ENCODE measurements around the gene CCSER2.
A peak's percentile ranks its signal among the peaks of the same experiment; 100 is the strongest.
"Not testable (repeated sequence)": the region's sequence is repeated elsewhere in the genome, so short reads cannot be mapped to it uniquely, and the experiment has no call there.

Gene CCSER2

GRCh38 chr10:84424731-84425167, 96.4 kb downstream of the CCSER2 start:
- H3K27me3 ChIP-seq (ENCODE audit: control insufficient read depth in 1 of 2, insufficient read depth in 2 of 2, low read length in 2 of 2), result no peaks in the 10 kb centered on the region
- no peaks in the 10 kb centered on the region for H3K36me3 ChIP-seq (ENCODE audit: insufficient read depth, low read length)
- peak overlapping the region; percentile 68 for H3K9ac ChIP-seq (ENCODE audit: low read length)
- H3K9me3 ChIP-seq (ENCODE audit: low read length), result no peaks in the 10 kb centered on the region
- H3K27ac ChIP-seq (ENCODE audit: low read depth, low read length), result peak overlapping the region; percentile 73
- H3K4me3 ChIP-seq (ENCODE audit: low read depth in 1 of 2, low read length in 2 of 2), result peak overlapping the region in 1 of 2 donors; percentile 46
- H3K4me1 ChIP-seq (ENCODE audit: insufficient read depth, low read length), result peaks cover 22% of the 10 kb centered on the region

- H3K36me3 ChIP-seq (ENCODE audit: insufficient read depth, low read length), result no peaks in the 10 kb centered on the region
- no peak overlapping the region for H3K9ac ChIP-seq (ENCODE audit: low read length)
- H3K27me3 ChIP-seq (ENCODE audit: control insufficient read depth in 1 of 2, insufficient read depth in 2 of 2, low read length in 2 of 2), result no peaks in the 10 kb centered on the region
- H3K9me3 ChIP-seq (ENCODE audit: low read length), result no peaks in the 10 kb centered on the region
- no peak overlapping the region for H3K4me3 ChIP-seq (ENCODE audit: low read depth in 1 of 2, low read length in 2 of 2)
- H3K4me1 ChIP-seq (ENCODE audit: insufficient read depth, low read length), result peaks cover 26% of the 10 kb centered on the region
- H3K27ac ChIP-seq (ENCODE audit: low read depth, low read length), result no peak overlapping the region
Measured at GRCh38 chr10:84427903-84428650, 99.7 kb downstream of the CCSER2 start.

- no peak overlapping the region for H3K27ac ChIP-seq (ENCODE audit: low read depth, low read length)
- no peaks in the 10 kb centered on the region for H3K9me3 ChIP-seq (ENCODE audit: low read length)
- no peak overlapping the region for H3K9ac ChIP-seq (ENCODE audit: low read length)
- H3K4me1 ChIP-seq (ENCODE audit: insufficient read depth, low read length), result peaks cover 23% of the 10 kb centered on the region
- no peaks in the 10 kb centered on the region for H3K36me3 ChIP-seq (ENCODE audit: insufficient read depth, low read length)
- no peaks in the 10 kb centered on the region for H3K27me3 ChIP-seq (ENCODE audit: control insufficient read depth in 1 of 2, insufficient read depth in 2 of 2, low read length in 2 of 2)
- no peak overlapping the region for H3K4me3 ChIP-seq (ENCODE audit: low read depth in 1 of 2, low read length in 2 of 2)
Measured at GRCh38 chr10:84428711-84429110, 100.3 kb downstream of the CCSER2 start.

GRCh38 chr10:84429926-84430520, 101.6 kb downstream of the CCSER2 start:
- no peak overlapping the region for H3K27ac ChIP-seq (ENCODE audit: low read depth, low read length)
- no peak overlapping the region for H3K4me3 ChIP-seq (ENCODE audit: low read depth in 1 of 2, low read length in 2 of 2)
- H3K4me1 ChIP-seq (ENCODE audit: insufficient read depth, low read length), result peaks cover 15% of the 10 kb centered on the region
- no peak overlapping the region for H3K9ac ChIP-seq (ENCODE audit: low read length)
- H3K27me3 ChIP-seq (ENCODE audit: control insufficient read depth in 1 of 2, insufficient read depth in 2 of 2, low read length in 2 of 2), result no peaks in the 10 kb centered on the region
- H3K36me3 ChIP-seq (ENCODE audit: insufficient read depth, low read length), result no peaks in the 10 kb centered on the region
- H3K9me3 ChIP-seq (ENCODE audit: low read length), result no peaks in the 10 kb centered on the region

- no peak overlapping the region for H3K27ac ChIP-seq (ENCODE audit: low read depth, low read length)
- H3K9me3 ChIP-seq (ENCODE audit: low read length), result no peaks in the 10 kb centered on the region
- H3K4me3 ChIP-seq (ENCODE audit: low read depth in 1 of 2, low read length in 2 of 2), result no peak overlapping the region
- no peak overlapping the region for H3K9ac ChIP-seq (ENCODE audit: low read length)
- H3K4me1 ChIP-seq (ENCODE audit: insufficient read depth, low read length), result peaks cover 9% of the 10 kb centered on the region
- H3K27me3 ChIP-seq (ENCODE audit: control insufficient read depth in 1 of 2, insufficient read depth in 2 of 2, low read length in 2 of 2), result no peaks in the 10 kb centered on the region
- no peaks in the 10 kb centered on the region for H3K36me3 ChIP-seq (ENCODE audit: insufficient read depth, low read length)
Measured at GRCh38 chr10:84432891-84433290, 104.5 kb downstream of the CCSER2 start.

GRCh38 chr10:84440781-84441180, 112.4 kb downstream of the CCSER2 start:
- Histone ChIP-seq H3K4me1 (ENCODE audit: insufficient read depth, low read length) (no peaks in the 10 kb centered on the region), H3K36me3 (ENCODE audit: insufficient read depth, low read length) (peaks cover 7% of the 10 kb centered on the region), H3K4me3 (ENCODE audit: low read depth in 1 of 2, low read length in 2 of 2) (no peak overlapping the region), H3K27me3 (ENCODE audit: control insufficient read depth in 1 of 2, insufficient read depth in 2 of 2, low read length in 2 of 2) (no peaks in the 10 kb centered on the region), H3K9me3 (ENCODE audit: low read length) (no peaks in the 10 kb centered on the region), H3K27ac (ENCODE audit: low read depth, low read length) (no peak overlapping the region), H3K9ac (ENCODE audit: low read length) (no peak overlapping the region)

- Histone ChIP-seq H3K4me1 (ENCODE audit: insufficient read depth, low read length) (no peaks in the 10 kb centered on the region), H3K27me3 (ENCODE audit: control insufficient read depth in 1 of 2, insufficient read depth in 2 of 2, low read length in 2 of 2) (no peaks in the 10 kb centered on the region), H3K9ac (ENCODE audit: low read length) (no peak overlapping the region), H3K4me3 (ENCODE audit: low read depth in 1 of 2, low read length in 2 of 2) (no peak overlapping the region), H3K36me3 (ENCODE audit: insufficient read depth, low read length) (peaks cover 11% of the 10 kb centered on the region), H3K27ac (ENCODE audit: low read depth, low read length) (no peak overlapping the region), H3K9me3 (ENCODE audit: low read length) (no peaks in the 10 kb centered on the region)
Measured at GRCh38 chr10:84447701-84448400, 119.5 kb downstream of the CCSER2 start.

- H3K4me1 ChIP-seq (ENCODE audit: insufficient read depth, low read length); H3K27ac ChIP-seq (ENCODE audit: low read depth, low read length): not testable (repeated sequence)
- H3K36me3 ChIP-seq (ENCODE audit: insufficient read depth, low read length), result peaks cover 11% of the 10 kb centered on the region
Measured at GRCh38 chr10:84449351-84449750, 121.0 kb downstream of the CCSER2 start.

GRCh38 chr10:84452003-84452402, 123.6 kb downstream of the CCSER2 start:
- no peak overlapping the region for H3K27ac ChIP-seq (ENCODE audit: low read depth, low read length)
- no peaks in the 10 kb centered on the region for H3K9me3 ChIP-seq (ENCODE audit: low read length)
- H3K36me3 ChIP-seq (ENCODE audit: insufficient read depth, low read length), result peaks cover 11% of the 10 kb centered on the region
- no peak overlapping the region for H3K4me3 ChIP-seq (ENCODE audit: low read depth in 1 of 2, low read length in 2 of 2)
- no peaks in the 10 kb centered on the region for H3K27me3 ChIP-seq (ENCODE audit: control insufficient read depth in 1 of 2, insufficient read depth in 2 of 2, low read length in 2 of 2)
- no peaks in the 10 kb centered on the region for H3K4me1 ChIP-seq (ENCODE audit: insufficient read depth, low read length)
- H3K9ac ChIP-seq (ENCODE audit: low read length), result no peak overlapping the region

More at GRCh38 chr10:84449351-84449750, 121.0 kb downstream of the CCSER2 start:
- not testable (repeated sequence) for H3K9me3 ChIP-seq (ENCODE audit: low read length); H3K9ac ChIP-seq (ENCODE audit: low read length); H3K4me3 ChIP-seq (ENCODE audit: low read depth in 1 of 2, low read length in 2 of 2); H3K27me3 ChIP-seq (ENCODE audit: control insufficient read depth in 1 of 2, insufficient read depth in 2 of 2, low read length in 2 of 2)

- Histone ChIP-seq H3K27ac (ENCODE audit: low read depth, low read length) (no peak overlapping the region), H3K4me3 (ENCODE audit: low read depth in 1 of 2, low read length in 2 of 2) (no peak overlapping the region), H3K4me1 (ENCODE audit: insufficient read depth, low read length) (no peaks in the 10 kb centered on the region), H3K36me3 (ENCODE audit: insufficient read depth, low read length) (peaks cover 3% of the 10 kb centered on the region), H3K9ac (ENCODE audit: low read length) (no peak overlapping the region), H3K9me3 (ENCODE audit: low read length) (no peaks in the 10 kb centered on the region), H3K27me3 (ENCODE audit: control insufficient read depth in 1 of 2, insufficient read depth in 2 of 2, low read length in 2 of 2) (no peaks in the 10 kb centered on the region)
Measured at GRCh38 chr10:84453303-84453702, 124.9 kb downstream of the CCSER2 start.

- H3K9ac ChIP-seq (ENCODE audit: low read length), result no peak overlapping the region
- H3K27me3 ChIP-seq (ENCODE audit: control insufficient read depth in 1 of 2, insufficient read depth in 2 of 2, low read length in 2 of 2), result no peaks in the 10 kb centered on the region
- H3K27ac ChIP-seq (ENCODE audit: low read depth, low read length), result no peak overlapping the region
- H3K4me3 ChIP-seq (ENCODE audit: low read depth in 1 of 2, low read length in 2 of 2), result no peak overlapping the region
- peaks cover 6% of the 10 kb centered on the region for H3K9me3 ChIP-seq (ENCODE audit: low read length)
- no peaks in the 10 kb centered on the region for H3K4me1 ChIP-seq (ENCODE audit: insufficient read depth, low read length)
- no peaks in the 10 kb centered on the region for H3K36me3 ChIP-seq (ENCODE audit: insufficient read depth, low read length)
Measured at GRCh38 chr10:84456126-84456525, 127.7 kb downstream of the CCSER2 start.
